OCI-LY1 (cell line): ENCODE measurements around the gene CDH22.

ENCODE experiments used
- H2AFZ ChIP-seq: fragments of 200-600 bp; sonication (generic), shearing (Covaris generic); 2 replicates; pipeline ENCODE4 v1.6.0; 2014; ENCODE audit warnings: antibody characterized with exemption, mild to moderate bottlenecking, low read length
- H3F3A ChIP-seq: fragments of 200-600 bp; sonication (generic), shearing (Covaris generic); 2 replicates; pipeline ENCODE4 v1.6.0; 2014; ENCODE audit warnings: mild to moderate bottlenecking, antibody characterized with exemption, low read length, moderate library complexity; ENCODE audit not compliant: insufficient read depth
- H3K27ac ChIP-seq: fragments of 200-600 bp; sonication (generic); 2 replicates; pipeline ENCODE4 v1.5.1; 2014; ENCODE audit warnings: low read length, mixed run types, mild to moderate bottlenecking, low read depth; ENCODE audit not compliant: poor library complexity, severe bottlenecking
- H3K27me3 ChIP-seq: fragments of 200-600 bp; sonication (generic); 2 replicates; pipeline ENCODE4 v1.6.0; 2014; ENCODE audit warnings: antibody characterized with exemption, mild to moderate bottlenecking, low read length, moderate library complexity; ENCODE audit not compliant: insufficient read depth
- H3K36me3 ChIP-seq: fragments of 200-600 bp; sonication (generic); 2 replicates; pipeline ENCODE4 v1.6.1; 2014; ENCODE audit warnings: mild to moderate bottlenecking, antibody characterized with exemption, low read length, moderate library complexity, mixed read lengths; ENCODE audit not compliant: insufficient read depth
- H3K4me1 ChIP-seq: fragments of 200-600 bp; sonication (generic); 2 replicates; pipeline ENCODE4 v1.5.1; 2014; ENCODE audit warnings: mild to moderate bottlenecking, low read length, moderate library complexity; ENCODE audit not compliant: insufficient read depth, severe bottlenecking
- H3K4me2 ChIP-seq: fragments of 200-600 bp; sonication (generic), shearing (Covaris generic); 2 replicates; pipeline ENCODE4 v1.6.1; 2014; ENCODE audit warnings: low read length
- H3K4me3 ChIP-seq: fragments of 200-600 bp; sonication (generic); 2 replicates; pipeline ENCODE4 v1.5.1; 2014; ENCODE audit warnings: low read length, low read depth, mild to moderate bottlenecking, mixed read lengths; ENCODE audit not compliant: poor library complexity, severe bottlenecking
- H3K79me2 ChIP-seq: fragments of 200-600 bp; shearing (Covaris generic); 2 replicates; pipeline ENCODE4 v1.6.1; 2016; ENCODE audit warnings: mixed run types, low read length, mixed read lengths; ENCODE audit not compliant: insufficient read depth
- H3K9ac ChIP-seq: fragments of 200-600 bp; sonication (generic), shearing (Covaris generic); 2 replicates; pipeline ENCODE4 v1.6.1; 2014; ENCODE audit warnings: mild to moderate bottlenecking, low read length, mixed read lengths
- H3K9me2 ChIP-seq: fragments of 200-600 bp; sonication (generic), shearing (Covaris generic); 2 replicates; pipeline ENCODE4 v1.6.1; 2014; ENCODE audit warnings: low read depth, mild to moderate bottlenecking, low read length, mixed read lengths
- H3K9me3 ChIP-seq: fragments of 200-600 bp; shearing (Covaris generic); 2 replicates; pipeline ENCODE4 v1.6.1; 2014; ENCODE audit warnings: low read length, mixed read lengths
- H4K20me1 ChIP-seq: fragments of 200-600 bp; sonication (generic), shearing (Covaris generic); 2 replicates; pipeline ENCODE4 v1.6.0; 2016; ENCODE audit warnings: mild to moderate bottlenecking, low read length; ENCODE audit not compliant: insufficient read depth
- CTCF ChIP-seq: fragments of 200-600 bp; sonication (generic), shearing (Covaris generic); IDR thresholded peaks from 2 replicates; pipeline ENCODE4 v1.5.1; 2017; ENCODE audit warnings: mild to moderate bottlenecking, antibody characterized with exemption, low read length, moderate library complexity, mixed read lengths
- EZH2 ChIP-seq: fragments of 200-600 bp; sonication (generic), shearing (Covaris generic); IDR thresholded peaks from 2 replicates; pipeline ENCODE4 v1.8.0; 2017; ENCODE audit warnings: borderline replicate concordance, mixed run types, mild to moderate bottlenecking, antibody characterized with exemption, low read length, moderate library complexity, mixed read lengths

The CDH22 gene

GRCh38 chr20:46308258-46309157 lies at the start of gene CDH22:
TSS of gene CDH22 (minus strand) at chr20:46308498. CDS start at chr20:46251294, 57,204 bp downstream.
- H3K9me2 ChIP-seq, result no peaks in the 10 kb centered on the region
- no peak within 1 kb of the TSS for H3K4me2 ChIP-seq
- TF ChIP-seq EZH2 (no peak), CTCF (no peak)
- H3K27ac ChIP-seq, result no peak within 1 kb of the TSS
- H3K36me3 ChIP-seq, result no peaks in the 10 kb centered on the region
- H4K20me1 ChIP-seq, result no peaks in the 10 kb centered on the region
- no peak within 1 kb of the TSS for H2AFZ ChIP-seq
- H3F3A ChIP-seq, result no peaks in the 10 kb centered on the region
- H3K4me3 ChIP-seq, result no peak within 1 kb of the TSS
- H3K9ac ChIP-seq, result no peak within 1 kb of the TSS
- H3K79me2 ChIP-seq, result no peaks in the 10 kb centered on the region
- H3K27me3 ChIP-seq, result no peaks in the 10 kb centered on the region; the same call in 1 of the 2 replicates
- H3K4me1 ChIP-seq, result no peaks in the 10 kb centered on the region
- no peaks in the 10 kb centered on the region for H3K9me3 ChIP-seq

- no peak for TF ChIP-seq EZH2
- TF ChIP-seq CTCF, result no peak
- Histone ChIP-seq H4K20me1 (no peaks in the 10 kb centered on the region), H3K27me3 (no peaks in the 10 kb centered on the region), H3K9me3 (no peaks in the 10 kb centered on the region), H3F3A (no peaks in the 10 kb centered on the region), H3K9me2 (no peaks in the 10 kb centered on the region), H3K4me2 (no peak overlapping the region), H2AFZ (no peak overlapping the region), H3K79me2 (no peaks in the 10 kb centered on the region), H3K27ac (no peak overlapping the region), H3K36me3 (peaks cover 14% of the 10 kb centered on the region), H3K9ac (no peak overlapping the region), H3K4me1 (peaks cover 5% of the 10 kb centered on the region), H3K4me3 (no peak overlapping the region)
Measured at GRCh38 chr20:46357030-46357514, 48.8 kb upstream of the CDH22 start.

- Histone ChIP-seq H3K27me3 (no peaks in the 10 kb centered on the region), H3F3A (no peaks in the 10 kb centered on the region), H3K4me2 (no peak overlapping the region), H2AFZ (no peak overlapping the region), H3K36me3 (peaks cover 14% of the 10 kb centered on the region), H3K4me3 (no peak overlapping the region), H4K20me1 (no peaks in the 10 kb centered on the region), H3K4me1 (no peaks in the 10 kb centered on the region), H3K79me2 (no peaks in the 10 kb centered on the region), H3K9me2 (no peaks in the 10 kb centered on the region), H3K9ac (no peak overlapping the region), H3K27ac (no peak overlapping the region), H3K9me3 (no peaks in the 10 kb centered on the region)
- TF ChIP-seq CTCF (no peak), EZH2 (no peak)
Measured at GRCh38 chr20:46356195-46357029, 48.1 kb upstream of the CDH22 start.
